ENCODE measurements around the gene PXDC1.

DNA sequence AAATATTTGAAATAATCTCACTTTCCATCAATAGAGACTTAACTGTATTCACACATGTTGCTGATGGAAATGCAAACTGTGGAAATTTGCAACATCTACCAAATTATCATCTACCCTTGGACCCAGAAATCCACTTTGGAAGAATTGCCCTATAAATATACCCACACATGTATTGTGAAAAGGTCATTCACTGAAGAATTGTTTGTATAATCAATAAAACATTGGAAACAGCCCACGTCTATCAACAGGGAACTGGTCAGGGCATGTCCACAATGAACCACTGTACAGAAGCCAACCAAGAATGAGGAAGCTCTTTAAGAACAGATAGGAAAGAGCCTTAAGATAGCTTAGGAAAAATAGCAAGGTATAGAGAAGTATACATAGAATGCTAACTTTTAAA, 36.2 kb downstream of the PXDC1 start:
- TF ChIP-seq EZH2 (IDR thresholded peaks at IDR 0.05) = no peak
- TF ChIP-seq POLR2A (IDR thresholded peaks at IDR 0.05; ENCODE audit: borderline replicate concordance, extremely low read depth, insufficient read depth, insufficient read length) = no peak
- no peak for TF ChIP-seq JUND (IDR thresholded peaks at IDR 0.05)
- no peak for TF ChIP-seq CBX3 (IDR thresholded peaks at IDR 0.05; ENCODE audit: low read depth)
- no peak for TF ChIP-seq CTCF (IDR thresholded peaks at IDR 0.05 in 2 of 3, conservative IDR thresholded peaks at IDR 0.05 in 1 of 3; ENCODE audit: borderline replicate concordance in 1 of 3, insufficient read depth in 1 of 3, low read depth in 2 of 3, low read length in 2 of 3)
- no peak for TF ChIP-seq FOSL1 (IDR thresholded peaks at IDR 0.05; ENCODE audit: low read depth)
